Endothelial cell of umbilical vein (primary cell): Measurements from ENCODE around the gene USH1C. TPM values are rescaled to one million over a fixed set of nuclear protein-coding genes. Genes with fewer than 3 reads are reported as not detected.

ENCODE experiments used
- BruUV-seq: library from RNA; stranded (reverse); fragments of 400-500 nt; replicated peaks from 2 replicates; lab custom pipeline; 2021; lab: Mats Ljungman, UMichigan
- CTCF ChIA-PET: fragments of 300-600, 350-600 bp; sonication (Branson Sonifier 250); formaldehyde crosslinking; loops from one replicate; lab custom pipeline; 2021; ENCODE audit warnings: antibody characterized with exemption, inconsistent platforms; lab: Charles Lee
- POLR2A ChIA-PET: fragments of 300-600, 350-600 bp; sonication (Branson Sonifier 250); formaldehyde crosslinking; loops from one replicate; lab custom pipeline; 2021; ENCODE audit warnings: antibody characterized with exemption, inconsistent platforms; lab: Charles Lee
- DNase-seq: peaks from one replicate; pipeline ENCODE4 v3.0.0-alpha.2; 2011; ENCODE audit warnings: low read depth, low spot score
- FAIRE-seq: peaks from 2 replicates; lab custom pipeline; 2011; peaks lifted over from hg19 to GRCh38; lab: Jason Lieb, UNC
- H2AFZ ChIP-seq: 2 replicates; pipeline ENCODE4 v1.6.0; 2012; ENCODE audit warnings: low read depth, low read length, control low read depth, inconsistent platforms
- H3K27ac ChIP-seq: 2 replicates; pipeline ENCODE4 v1.5.1; 2011; ENCODE audit warnings: low read depth, mild to moderate bottlenecking, control low read depth, low read length, moderate library complexity; ENCODE audit not compliant: insufficient read depth
- H3K27me3 ChIP-seq, 2 experiments: 2 replicates each; pipeline versions ENCODE4 v1.6.0 to v1.6.1; 2011; ENCODE audit warnings: low read length in 2 of 2, mixed read lengths in 1 of 2; ENCODE audit not compliant: control insufficient read depth in 2 of 2, insufficient read depth in 2 of 2
- H3K36me3 ChIP-seq, 2 experiments: 2 replicates in 1 of 2; 3 replicates in 1 of 2; pipeline ENCODE4 v1.5.1; 2011; ENCODE audit warnings: low read length in 2 of 2, mild to moderate bottlenecking in 1 of 2, moderate library complexity in 1 of 2; ENCODE audit not compliant: control insufficient read depth in 2 of 2, insufficient read depth in 2 of 2; ENCODE audit errors: extremely low read depth in 1 of 2
- H3K4me1 ChIP-seq: 3 replicates; pipeline ENCODE4 v1.5.1; 2011; ENCODE audit warnings: mild to moderate bottlenecking, low read length; ENCODE audit not compliant: control insufficient read depth, insufficient read depth; ENCODE audit errors: extremely low read depth
- H3K4me2 ChIP-seq: 2 replicates; pipeline ENCODE4 v1.6.1; 2011; ENCODE audit warnings: low read length, control low read depth, mixed read lengths; ENCODE audit not compliant: insufficient read depth
- H3K4me3 ChIP-seq, 3 experiments: fragments of 200-600 bp in 1 of 3; sonication (generic), shearing (Covaris generic) in 1 of 3; replicated peaks in 1 of 3; 2 replicates each; pipeline ENCODE4 v1.5.1; 2011 to 2016; ENCODE audit warnings: control low read depth in 3 of 3, low read length in 3 of 3, mild to moderate bottlenecking in 2 of 3, inconsistent platforms in 1 of 3, low read depth in 1 of 3, moderate library complexity in 1 of 3; ENCODE audit not compliant: insufficient read depth in 1 of 3
- H3K79me2 ChIP-seq: 2 replicates; pipeline ENCODE4 v1.6.0; 2012; ENCODE audit warnings: low read length, inconsistent platforms; ENCODE audit not compliant: control insufficient read depth, insufficient read depth
- H3K9ac ChIP-seq: replicated peaks from 2 replicates; pipeline ENCODE3; 2011; ENCODE audit warnings: low read length, control low read depth; ENCODE audit not compliant: insufficient read depth; ENCODE audit errors: extremely low read depth
- H3K9me1 ChIP-seq: replicated peaks from 3 replicates; pipeline ENCODE4 v1.6.0; 2011; ENCODE audit warnings: mild to moderate bottlenecking, low read length; ENCODE audit not compliant: control insufficient read depth, insufficient read depth; ENCODE audit errors: extremely low read depth
- H3K9me3 ChIP-seq: replicated peaks from 2 replicates; pipeline ENCODE4 v1.5.1; 2012; ENCODE audit warnings: low read length, inconsistent platforms; ENCODE audit not compliant: control insufficient read depth, insufficient read depth
- H4K20me1 ChIP-seq: replicated peaks from 2 replicates; pipeline ENCODE3; 2011; ENCODE audit warnings: mild to moderate bottlenecking, low read length; ENCODE audit not compliant: control insufficient read depth, insufficient read depth; ENCODE audit errors: extremely low read depth
- CTCF ChIP-seq, 2 donors: IDR thresholded peaks; 1 replicate in 1 of 2; 2 replicates in 1 of 2; pipeline ENCODE4 v1.5.1; 2011; ENCODE audit warnings: low read length in 2 of 2, mild to moderate bottlenecking in 2 of 2, moderate library complexity in 2 of 2, control low read depth in 1 of 2, inconsistent platforms in 1 of 2, low read depth in 1 of 2; ENCODE audit not compliant: insufficient read depth in 1 of 2; ENCODE audit errors: extremely low read depth in 1 of 2
- EZH2 ChIP-seq: IDR thresholded peaks from 2 replicates; pipeline ENCODE4 v1.6.1; 2012; ENCODE audit warnings: borderline replicate concordance, low read depth, mild to moderate bottlenecking, moderate library complexity, low read length, inconsistent platforms; ENCODE audit not compliant: severe bottlenecking
- GATA2 ChIP-seq: IDR thresholded peaks from 2 replicates; pipeline ENCODE4 v1.7.0; 2011; ENCODE audit warnings: low read depth, mild to moderate bottlenecking, moderate library complexity, mixed read lengths, low read length; ENCODE audit not compliant: insufficient read length, insufficient read depth
- JUN ChIP-seq: IDR thresholded peaks from 2 replicates; pipeline ENCODE4 v1.6.1; 2011; ENCODE audit warnings: borderline replicate concordance, low read depth; ENCODE audit not compliant: insufficient read length, insufficient read depth
- MAX ChIP-seq: IDR thresholded peaks from 2 replicates; pipeline ENCODE4 v1.6.1; 2011; ENCODE audit not compliant: insufficient read depth, insufficient read length
- MYC ChIP-seq: IDR thresholded peaks from one replicate; pipeline ENCODE4 v1.6.1; 2011; ENCODE audit warnings: mild to moderate bottlenecking, low read depth, low read length
- POLR2A ChIP-seq: IDR thresholded peaks from 2 replicates; pipeline ENCODE4 v1.6.1; 2012; ENCODE audit warnings: low read depth, mild to moderate bottlenecking, control low read depth, low read length
- POLR2AphosphoS5 ChIP-seq: IDR thresholded peaks from 2 replicates; pipeline ENCODE4 v1.6.1; 2012; ENCODE audit warnings: low read depth, mild to moderate bottlenecking, control low read depth, low read length, moderate library complexity; ENCODE audit not compliant: insufficient read depth
- dilution Hi-C: fragments of 300-500 bp; cut with MboI; formaldehyde crosslinking; loops from one replicate; pipeline ENCODE4 v1.15.0; 2019; ENCODE audit warnings: low sequenced_read_pairs; ENCODE audit not compliant: extremely low pct_ligation_motif_present
- intact Hi-C: fragments of 100-400 bp; cut with micrococcal nuclease; formaldehyde crosslinking; loops from one replicate; pipeline ENCODE4 v1.10.0; 2022
- polyA plus RNA-seq, 4 experiments: library from polyadenylated mRNA; depleted of rRNA in 3 of 4; stranded (reverse) in 3 of 4; unstranded in 1 of 4; fragments of >200 nt; gene quantifications; 2 replicates each; pipeline versions ENCODE4 v1.2.1 to v1.2.3, GENCODE V29; 2011 to 2012; ENCODE audit warnings: missing spikeins in 1 of 4
- total RNA-seq: library from RNA; stranded (reverse); gene quantifications from 2 replicates; pipeline ENCODE4 v1.2.3, GENCODE V29; 2021

Gene USH1C
- total and polyA plus RNA-seq, 2 donors (not counting 3 experiments of a cell fraction or from before 2014, with no cell fraction given), result not detected

GRCh38 chr11:17543574-17544180 lies 539 bp downstream of the USH1C start:
- Histone ChIP-seq H3K9me1 (no peaks in the 10 kb centered on the region), H2AFZ (no peak overlapping the region), H3K27me3 (peaks cover 9 to 11% of the 10 kb centered on the region in 2 experiments), H3K9ac (no peak overlapping the region), H3K79me2 (no peaks in the 10 kb centered on the region), H3K9me3 (no peaks in the 10 kb centered on the region), H4K20me1 (no peaks in the 10 kb centered on the region), H3K27ac (no peak overlapping the region), H3K4me3 (no peak overlapping the region), H3K36me3 (no peaks in the 10 kb centered on the region), H3K4me2 (no peak overlapping the region), H3K4me1 (no peaks in the 10 kb centered on the region)
- no peak for TF ChIP-seq EZH2
- no peak for TF ChIP-seq POLR2AphosphoS5
- no peak for TF ChIP-seq MAX
- CTCF ChIA-PET, result interaction anchor here (0.5 to 1.8 kb wide), 3 partner anchors 16 to 466 kb away, joined by 3 to 6 read pairs (median 4); no protein-coding TSS in a partner anchor
- no TSS peak for BruUV-seq
- intact Hi-C loops, result no loop called here
- dilution Hi-C loops, result no loop called here
- no peak for FAIRE-seq
- no peak for DNase-seq
- POLR2A ChIA-PET, result no interaction called here

GRCh38 chr11:17543041-17543440 lies 1.2 kb downstream of the USH1C start:
- POLR2A ChIA-PET, result interaction anchor here (0.5 kb wide), 1 partner anchor 132 kb away, joined by 10 read pairs; no protein-coding TSS in a partner anchor
- H2AFZ ChIP-seq, result no peak overlapping the region
- TF ChIP-seq POLR2A (no peak), JUN (no peak), MYC (no peak), CTCF (IDR thresholded peaks at IDR 0.05; ENCODE audit: extremely low read depth in 1 of 2, insufficient read depth in 1 of 2, low read depth in 1 of 2, low read length in 2 of 2) (no peak), POLR2AphosphoS5 (no peak), MAX (no peak), GATA2 (no peak)
- H4K20me1 ChIP-seq, result no peaks in the 10 kb centered on the region
- H3K9me1 ChIP-seq, result no peaks in the 10 kb centered on the region
- no peak overlapping the region for H3K9ac ChIP-seq
- no TSS peak for BruUV-seq
- CTCF ChIA-PET, result interaction anchor here (1.3 to 1.8 kb wide), 2 partner anchors 15 to 156 kb away, joined by 4 to 6 read pairs; no protein-coding TSS in a partner anchor
- H3K9me3 ChIP-seq, result no peaks in the 10 kb centered on the region
- dilution Hi-C loops, result no loop called here
- FAIRE-seq (no peak), DNase-seq (no peak)
- peaks cover 9 to 13% of the 10 kb centered on the region in 2 experiments for H3K27me3 ChIP-seq
- H3K36me3 ChIP-seq, result no peaks in the 10 kb centered on the region
- no peak overlapping the region for H3K4me2 ChIP-seq
- no peaks in the 10 kb centered on the region for H3K79me2 ChIP-seq
- no peak overlapping the region for H3K4me3 ChIP-seq
- intact Hi-C loops, result no loop called here
- no peak overlapping the region for H3K27ac ChIP-seq
- no peaks in the 10 kb centered on the region for H3K4me1 ChIP-seq
